ENCODE data around the gene HAUS8. TPM values are rescaled to one million over a fixed set of nuclear protein-coding genes. Genes with fewer than 3 reads are reported as not detected.

The HAUS8 gene
- polyA plus RNA-seq, 1 donor from 2014 or later: 3.6 TPM

GRCh38 chr19:17086834-17087233, 11.6 kb upstream of the HAUS8 start:
- no peaks in the 10 kb centered on the region for H3F3A ChIP-seq (ENCODE audit: insufficient read depth, low read length, poor library complexity, severe bottlenecking)
- H3K36me3 ChIP-seq (ENCODE audit: insufficient read depth, low read length): no peaks in the 10 kb centered on the region
- no peaks in the 10 kb centered on the region for H3K9me2 ChIP-seq (ENCODE audit: insufficient read depth, low read length)
- no peak overlapping the region for H3K4me3 ChIP-seq (ENCODE audit: low read length)
- H4K20me1 ChIP-seq (ENCODE audit: insufficient read depth): no peaks in the 10 kb centered on the region
- H3K27me3 ChIP-seq (ENCODE audit: insufficient read depth, low read depth, low read length): no peaks in the 10 kb centered on the region
- H3K27ac ChIP-seq (ENCODE audit: low read length): no peak overlapping the region
- no peak overlapping the region for H3K9ac ChIP-seq (ENCODE audit: low read length)
- H3K4me2 ChIP-seq (ENCODE audit: low read length): no peak overlapping the region
- TF ChIP-seq RAD21 (conservative IDR thresholded peaks at IDR 0.05) (no peak), MXI1 (conservative IDR thresholded peaks at IDR 0.05; ENCODE audit: poor library complexity, severe bottlenecking) (no peak), EZH2 (IDR thresholded peaks at IDR 0.05; ENCODE audit: borderline replicate concordance, insufficient read depth, low read length, poor library complexity, severe bottlenecking) (no peak), TAF1 (IDR thresholded peaks at IDR 0.05; ENCODE audit: low read depth) (no peak)
- no peak overlapping the region for H2AFZ ChIP-seq (ENCODE audit: low read depth, low read length)
- H3K79me2 ChIP-seq (replicated peaks; ENCODE audit: insufficient read depth, low read length): peaks cover 3% of the 10 kb centered on the region
- H3K9me3 ChIP-seq (ENCODE audit: low read length): no peaks in the 10 kb centered on the region

- Histone ChIP-seq H2AFZ (ENCODE audit: low read depth, low read length) (no peak overlapping the region), H3F3A (ENCODE audit: insufficient read depth, low read length, poor library complexity, severe bottlenecking) (no peaks in the 10 kb centered on the region), H3K79me2 (replicated peaks; ENCODE audit: insufficient read depth, low read length) (peaks cover 4% of the 10 kb centered on the region), H3K27me3 (ENCODE audit: insufficient read depth, low read depth, low read length) (no peaks in the 10 kb centered on the region), H3K9me3 (ENCODE audit: low read length) (no peaks in the 10 kb centered on the region), H3K27ac (ENCODE audit: low read length) (no peak overlapping the region), H3K9ac (ENCODE audit: low read length) (no peak overlapping the region), H4K20me1 (ENCODE audit: insufficient read depth) (no peaks in the 10 kb centered on the region), H3K4me2 (ENCODE audit: low read length) (no peak overlapping the region), H3K9me2 (ENCODE audit: insufficient read depth, low read length) (no peaks in the 10 kb centered on the region), H3K36me3 (ENCODE audit: insufficient read depth, low read length) (no peaks in the 10 kb centered on the region), H3K4me3 (ENCODE audit: low read length) (no peak overlapping the region)
- TF ChIP-seq TAF1 (IDR thresholded peaks at IDR 0.05; ENCODE audit: low read depth): no peak
These were observed 10.9 kb upstream of the HAUS8 start for GRCh38 chr19:17086120-17086519.

GRCh38 chr19:17081672-17082630, 6.7 kb upstream of the HAUS8 start:
- Histone ChIP-seq H2AFZ (ENCODE audit: low read depth, low read length) (no peak overlapping the region), H3K36me3 (ENCODE audit: insufficient read depth, low read length) (no peaks in the 10 kb centered on the region), H3K27ac (ENCODE audit: low read length) (no peak overlapping the region), H3K4me3 (ENCODE audit: low read length) (no peak overlapping the region), H3K9ac (ENCODE audit: low read length) (no peak overlapping the region), H3K27me3 (ENCODE audit: insufficient read depth, low read depth, low read length) (no peaks in the 10 kb centered on the region), H3F3A (ENCODE audit: insufficient read depth, low read length, poor library complexity, severe bottlenecking) (no peaks in the 10 kb centered on the region), H3K4me2 (ENCODE audit: low read length) (no peak overlapping the region), H3K9me3 (ENCODE audit: low read length) (no peaks in the 10 kb centered on the region), H3K9me2 (ENCODE audit: insufficient read depth, low read length) (no peaks in the 10 kb centered on the region), H4K20me1 (ENCODE audit: insufficient read depth) (no peaks in the 10 kb centered on the region), H3K79me2 (replicated peaks; ENCODE audit: insufficient read depth, low read length) (peaks cover 25% of the 10 kb centered on the region)
- TF ChIP-seq EP300 (conservative IDR thresholded peaks at IDR 0.05; ENCODE audit: poor library complexity, severe bottlenecking) (no peak), CTCF (IDR thresholded peaks at IDR 0.05; ENCODE audit: poor library complexity, severe bottlenecking) (no peak), REST (IDR thresholded peaks at IDR 0.05; ENCODE audit: borderline replicate concordance) (no peak), MXI1 (conservative IDR thresholded peaks at IDR 0.05; ENCODE audit: poor library complexity, severe bottlenecking) (no peak), EZH2 (IDR thresholded peaks at IDR 0.05; ENCODE audit: borderline replicate concordance, insufficient read depth, low read length, poor library complexity, severe bottlenecking) (no peak), POLR2AphosphoS5 (IDR thresholded peaks at IDR 0.05) (no peak), SMC3 (conservative IDR thresholded peaks at IDR 0.05; ENCODE audit: poor library complexity) (no peak), RAD21 (conservative IDR thresholded peaks at IDR 0.05) (no peak), TAF1 (IDR thresholded peaks at IDR 0.05; ENCODE audit: low read depth) (no peak)

Measured in neural cell (in vitro differentiated cells).